ENCODE data around the gene HTR4.

DNA sequence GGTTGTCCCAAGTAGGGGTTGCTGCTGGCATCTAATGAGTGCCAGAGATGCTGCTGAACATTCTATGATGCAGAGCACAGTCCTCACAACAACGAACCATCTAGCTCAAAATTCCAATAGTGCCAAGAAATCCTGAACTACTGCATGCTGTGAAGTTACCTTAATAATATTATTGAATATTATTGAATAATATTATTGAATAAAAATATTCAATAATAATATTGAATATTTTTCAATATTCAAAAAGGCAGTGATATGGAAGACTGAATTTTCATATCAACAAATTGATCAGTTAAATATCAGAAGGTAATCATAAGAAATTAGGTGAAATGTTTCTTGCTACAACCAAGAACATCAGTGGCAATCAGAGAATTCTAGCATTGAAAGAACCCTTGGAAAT lies 2.8 kb downstream of the HTR4 start:
- TF ChIP-seq, protein P1, sequence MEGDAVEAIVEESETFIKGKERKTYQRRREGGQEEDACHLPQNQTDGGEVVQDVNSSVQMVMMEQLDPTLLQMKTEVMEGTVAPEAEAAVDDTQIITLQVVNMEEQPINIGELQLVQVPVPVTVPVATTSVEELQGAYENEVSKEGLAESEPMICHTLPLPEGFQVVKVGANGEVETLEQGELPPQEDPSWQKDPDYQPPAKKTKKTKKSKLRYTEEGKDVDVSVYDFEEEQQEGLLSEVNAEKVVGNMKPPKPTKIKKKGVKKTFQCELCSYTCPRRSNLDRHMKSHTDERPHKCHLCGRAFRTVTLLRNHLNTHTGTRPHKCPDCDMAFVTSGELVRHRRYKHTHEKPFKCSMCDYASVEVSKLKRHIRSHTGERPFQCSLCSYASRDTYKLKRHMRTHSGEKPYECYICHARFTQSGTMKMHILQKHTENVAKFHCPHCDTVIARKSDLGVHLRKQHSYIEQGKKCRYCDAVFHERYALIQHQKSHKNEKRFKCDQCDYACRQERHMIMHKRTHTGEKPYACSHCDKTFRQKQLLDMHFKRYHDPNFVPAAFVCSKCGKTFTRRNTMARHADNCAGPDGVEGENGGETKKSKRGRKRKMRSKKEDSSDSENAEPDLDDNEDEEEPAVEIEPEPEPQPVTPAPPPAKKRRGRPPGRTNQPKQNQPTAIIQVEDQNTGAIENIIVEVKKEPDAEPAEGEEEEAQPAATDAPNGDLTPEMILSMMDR (IDR thresholded peaks at IDR 0.05), result no peak
- no peak for TF ChIP-seq POLR2A (IDR thresholded peaks at IDR 0.05)

All from esophagus squamous epithelium (tissue), 4 donors.